Measurements from ENCODE around the gene MCTS1. TPM values are rescaled to one million over a fixed set of nuclear protein-coding genes. Genes with fewer than 3 reads are reported as not detected.
"Not testable (repeated sequence)": the region's sequence is repeated elsewhere in the genome, so short reads cannot be mapped to it uniquely, and the experiment has no call there.

Gene MCTS1
- total RNA-seq, 1 donor from 2014 or later, result 70.1 TPM

DNA sequence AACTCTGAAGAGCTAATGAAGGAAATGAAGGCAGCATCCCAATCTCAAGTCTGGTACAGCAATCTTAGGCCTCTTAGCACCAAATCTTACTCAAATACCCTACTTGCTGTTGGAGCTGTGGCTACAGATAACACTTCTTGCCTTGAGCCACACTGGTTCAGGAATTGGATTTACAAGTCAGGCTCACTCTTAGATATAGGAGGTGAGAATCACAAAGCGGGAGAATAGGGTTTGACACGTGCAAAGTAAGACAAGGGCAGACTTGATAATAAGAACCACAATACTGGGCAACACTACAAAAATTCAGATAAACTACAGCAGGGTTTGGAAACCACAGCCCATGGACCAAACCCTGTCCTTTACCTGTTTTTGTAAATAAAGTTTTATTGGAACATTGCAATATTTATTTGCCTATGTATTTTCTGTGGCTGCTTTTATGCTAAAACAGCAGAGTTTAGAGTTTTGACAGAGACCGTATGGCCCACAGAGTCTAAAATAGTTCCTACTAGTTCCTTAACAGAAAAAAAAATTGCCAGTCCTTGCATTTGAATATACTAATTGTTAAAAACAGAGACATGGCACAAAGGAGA lies 33.8 kb upstream of the MCTS1 start:
- H3K9me3 Mint-ChIP-seq, result no peaks in the 10 kb centered on the region
- H3K4me3 Mint-ChIP-seq, result no peak overlapping the region
- H3K27ac Mint-ChIP-seq, result no peak overlapping the region
- no peaks in the 10 kb centered on the region for H3K36me3 Mint-ChIP-seq (ENCODE audit: low read depth)
- no peak for DNase-seq (ENCODE audit: low spot score)
- H3K4me1 Mint-ChIP-seq (ENCODE audit: low read depth), result no peaks in the 10 kb centered on the region
- peaks cover 2% of the 10 kb centered on the region for H3K27me3 Mint-ChIP-seq (ENCODE audit: insufficient read depth)
- intact Hi-C loops (cut with micrococcal nuclease), result no loop called here

GRCh38 chrX:120573806-120574205 lies 30.1 kb upstream of the MCTS1 start:
- DNase-seq (ENCODE audit: low spot score); H3K4me3 Mint-ChIP-seq; H3K27me3 Mint-ChIP-seq (ENCODE audit: insufficient read depth); H3K9me3 Mint-ChIP-seq; intact Hi-C loops (cut with micrococcal nuclease); H3K36me3 Mint-ChIP-seq (ENCODE audit: low read depth); H3K27ac Mint-ChIP-seq; H3K4me1 Mint-ChIP-seq (ENCODE audit: low read depth): not testable (repeated sequence)

- intact Hi-C loops (cut with micrococcal nuclease), result no loop called here
- no peaks in the 10 kb centered on the region for H3K4me1 Mint-ChIP-seq (ENCODE audit: low read depth)
- H3K27me3 Mint-ChIP-seq (ENCODE audit: insufficient read depth), result peaks cover 2% of the 10 kb centered on the region
- H3K4me3 Mint-ChIP-seq, result no peak overlapping the region
- no peak overlapping the region for H3K27ac Mint-ChIP-seq
- no peaks in the 10 kb centered on the region for H3K9me3 Mint-ChIP-seq
- DNase-seq (ENCODE audit: low spot score), result no peak
- H3K36me3 Mint-ChIP-seq (ENCODE audit: low read depth), result no peaks in the 10 kb centered on the region
These were observed 28.4 kb upstream of the MCTS1 start for GRCh38 chrX:120575379-120576114.

DNA sequence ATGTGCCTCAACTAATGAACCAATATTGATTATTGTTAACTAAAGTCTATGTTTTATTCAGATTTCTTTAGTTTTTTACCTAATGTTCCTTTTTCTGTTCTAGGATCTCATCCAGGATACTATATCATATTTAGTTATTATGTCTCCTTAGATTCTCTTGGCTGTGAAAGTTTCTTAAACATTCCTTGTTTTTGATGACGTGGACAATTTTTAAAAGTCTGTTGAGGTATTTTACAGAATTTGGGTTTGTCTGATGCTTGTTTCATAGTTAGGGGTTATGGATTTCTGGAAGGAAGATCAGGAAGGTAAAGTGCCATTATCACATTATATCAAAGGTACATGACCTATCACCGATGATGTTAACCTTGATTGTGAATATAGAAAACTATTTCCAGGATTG lies 18.2 kb upstream of the MCTS1 start:
- Mint-ChIP-seq H3K36me3 (ENCODE audit: low read depth) (no peaks in the 10 kb centered on the region), H3K27ac (no peak overlapping the region), H3K4me1 (ENCODE audit: low read depth) (no peaks in the 10 kb centered on the region), H3K9me3 (no peaks in the 10 kb centered on the region), H3K4me3 (no peak overlapping the region), H3K27me3 (ENCODE audit: insufficient read depth) (peaks cover 14% of the 10 kb centered on the region)
- intact Hi-C loops (cut with micrococcal nuclease), result no loop called here
- DNase-seq (ENCODE audit: low spot score), result no peak

DNA sequence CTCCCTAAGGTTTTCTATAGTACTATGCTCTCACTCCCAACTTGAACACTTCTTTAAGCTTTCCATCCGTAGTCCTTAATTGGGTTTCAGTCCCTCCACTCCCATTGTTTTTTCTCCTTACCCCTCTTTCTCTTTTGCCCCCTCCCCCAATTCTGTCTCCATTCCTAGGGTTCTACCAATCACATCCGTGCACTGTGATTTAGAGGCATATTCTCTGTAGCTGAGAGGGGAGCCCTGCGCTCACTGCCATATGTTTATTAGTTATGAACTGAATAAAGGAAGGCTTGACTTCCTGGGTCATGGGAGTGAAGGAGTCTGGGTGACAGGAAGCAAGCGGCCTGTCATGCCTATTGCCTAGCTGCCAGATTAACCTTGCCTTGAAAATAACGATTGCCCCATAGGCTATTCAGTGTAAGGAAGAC lies 471 bp downstream of the MCTS1 start:
- intact Hi-C loops (cut with micrococcal nuclease), result loop anchor here (1.0 to 10.0 kb wide), 5 partner anchors 26 to 700 kb away; partner anchors contain the start of genes C1GALT1C1 and ZBTB33
- peak overlapping the region; percentile 99 for H3K4me3 Mint-ChIP-seq
- H3K4me1 Mint-ChIP-seq (ENCODE audit: low read depth), result peaks cover 10% of the 10 kb centered on the region
- no peaks in the 10 kb centered on the region for H3K27me3 Mint-ChIP-seq (ENCODE audit: insufficient read depth)
- peaks cover 9% of the 10 kb centered on the region for H3K36me3 Mint-ChIP-seq (ENCODE audit: low read depth)
- no peaks in the 10 kb centered on the region for H3K9me3 Mint-ChIP-seq
- DNase-seq (ENCODE audit: low spot score), result peak; percentile 4
- H3K27ac Mint-ChIP-seq, result peak overlapping the region; percentile 99

- H3K36me3 Mint-ChIP-seq (ENCODE audit: low read depth), result peaks cover 23% of the 10 kb centered on the region
- H3K27me3 Mint-ChIP-seq (ENCODE audit: insufficient read depth), result no peaks in the 10 kb centered on the region
- H3K4me3 Mint-ChIP-seq, result no peak overlapping the region
- H3K27ac Mint-ChIP-seq, result no peak overlapping the region
- intact Hi-C loops (cut with micrococcal nuclease), result no loop called here
- no peak for DNase-seq (ENCODE audit: low spot score)
- no peaks in the 10 kb centered on the region for H3K4me1 Mint-ChIP-seq (ENCODE audit: low read depth)
- no peaks in the 10 kb centered on the region for H3K9me3 Mint-ChIP-seq
These were observed 8.2 kb downstream of the MCTS1 start for GRCh38 chrX:120612086-120612485.

DNA sequence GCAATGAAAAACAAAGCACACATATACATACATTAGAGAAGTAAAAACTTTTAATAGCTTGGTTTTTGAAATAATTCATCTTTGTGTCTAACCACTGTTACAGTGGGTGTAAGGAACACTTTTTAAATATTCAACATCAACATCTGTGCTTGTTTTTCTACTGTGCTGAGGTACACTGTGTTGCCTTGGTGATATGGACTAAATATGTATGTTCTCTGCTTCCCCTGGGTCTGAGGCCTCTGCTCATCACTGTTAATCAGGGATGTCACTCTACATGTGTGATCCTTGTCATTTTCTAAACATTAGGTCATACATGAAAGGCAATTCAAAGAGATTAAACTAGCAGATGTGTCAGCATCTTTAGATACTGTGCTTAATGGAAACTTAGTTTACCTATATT lies 10.9 kb downstream of the MCTS1 start:
- Mint-ChIP-seq H3K27ac (no peak overlapping the region), H3K4me3 (no peak overlapping the region), H3K9me3 (no peaks in the 10 kb centered on the region), H3K4me1 (ENCODE audit: low read depth) (no peaks in the 10 kb centered on the region), H3K36me3 (ENCODE audit: low read depth) (peaks cover 25% of the 10 kb centered on the region), H3K27me3 (ENCODE audit: insufficient read depth) (no peaks in the 10 kb centered on the region)
- no peak for DNase-seq (ENCODE audit: low spot score)
- intact Hi-C loops (cut with micrococcal nuclease), result no loop called here

DNA sequence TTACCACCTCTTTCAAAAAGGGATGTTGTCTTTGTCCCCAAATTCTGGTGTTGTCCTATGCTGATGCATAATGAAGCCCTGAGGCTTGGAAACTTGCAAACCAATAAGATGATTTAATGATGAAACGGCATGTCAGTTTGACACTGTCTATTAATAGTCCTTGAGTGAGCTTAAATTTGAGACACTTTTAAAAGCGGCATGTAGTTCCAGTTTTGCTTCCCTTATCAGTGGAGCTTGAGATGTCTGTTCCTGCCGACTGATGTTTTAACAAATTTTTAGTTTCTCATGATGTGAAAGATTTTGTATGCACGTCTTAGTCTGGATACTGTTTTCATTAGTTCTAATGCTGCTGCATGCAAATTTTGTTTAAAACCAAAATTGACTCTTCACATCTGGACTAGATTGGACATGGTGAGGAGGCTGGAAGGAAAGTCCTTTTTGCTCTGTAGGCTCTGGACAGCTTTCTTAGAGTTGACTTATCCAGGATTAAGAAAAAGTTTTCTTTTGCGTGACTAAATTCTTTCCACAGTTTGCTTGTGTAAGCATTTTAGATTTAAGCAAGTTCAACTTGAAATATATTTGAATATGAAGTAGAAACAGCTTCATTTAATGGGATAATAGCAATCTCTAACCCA lies 14.2 kb downstream of the MCTS1 start:
- intact Hi-C loops (cut with micrococcal nuclease), result no loop called here
- peaks cover 24% of the 10 kb centered on the region for H3K36me3 Mint-ChIP-seq (ENCODE audit: low read depth)
- DNase-seq (ENCODE audit: low spot score), result no peak
- no peaks in the 10 kb centered on the region for H3K4me1 Mint-ChIP-seq (ENCODE audit: low read depth)
- no peaks in the 10 kb centered on the region for H3K27me3 Mint-ChIP-seq (ENCODE audit: insufficient read depth)
- no peak overlapping the region for H3K27ac Mint-ChIP-seq
- H3K4me3 Mint-ChIP-seq, result no peak overlapping the region
- H3K9me3 Mint-ChIP-seq, result no peaks in the 10 kb centered on the region

DNA sequence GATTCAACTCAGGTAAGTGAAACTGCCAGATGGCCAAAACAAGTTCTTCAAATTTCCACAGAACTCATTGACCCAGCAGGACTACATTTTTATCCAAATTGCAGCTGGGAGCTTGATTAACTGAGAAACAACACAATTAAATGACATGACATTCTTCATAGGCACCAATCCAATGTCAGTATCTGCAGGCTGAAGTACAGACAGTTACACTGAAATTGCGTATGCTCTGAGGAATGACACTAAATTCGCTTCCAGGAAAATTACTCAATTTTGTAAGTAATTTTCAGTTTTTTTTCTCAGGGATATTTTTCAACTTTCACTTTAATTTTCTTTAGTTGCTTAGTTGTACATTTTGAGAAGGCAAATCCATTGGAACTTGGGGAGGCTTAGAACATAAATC lies 21.5 kb downstream of the MCTS1 start:
- Mint-ChIP-seq H3K36me3 (ENCODE audit: low read depth) (peaks cover 21% of the 10 kb centered on the region), H3K4me3 (no peak overlapping the region), H3K27ac (no peak overlapping the region), H3K4me1 (ENCODE audit: low read depth) (peaks cover 16% of the 10 kb centered on the region), H3K27me3 (ENCODE audit: insufficient read depth) (no peaks in the 10 kb centered on the region), H3K9me3 (no peaks in the 10 kb centered on the region)
- intact Hi-C loops (cut with micrococcal nuclease), result no loop called here
- no peak for DNase-seq (ENCODE audit: low spot score)

GRCh38 chrX:120629667-120630537 lies 26.0 kb downstream of the MCTS1 start, which contains the start of gene C1GALT1C1:
Gene C1GALT1C1 (minus strand): TSS chrX:120630054. CDS start chrX:120627166, 2,888 bp downstream.
- intact Hi-C loops (cut with micrococcal nuclease), result loop anchor here (1.0 to 2.0 kb wide), 9 partner anchors 26 to 379 kb away; partner anchors contain the start of genes LAMP2, MCTS1 and ZBTB33
- Mint-ChIP-seq H3K27ac (peak within 1 kb of the TSS; percentile 99), H3K4me1 (ENCODE audit: low read depth) (peaks cover 16% of the 10 kb centered on the region), H3K4me3 (peak within 1 kb of the TSS; percentile 93), H3K27me3 (ENCODE audit: insufficient read depth) (no peaks in the 10 kb centered on the region), H3K36me3 (ENCODE audit: low read depth) (peaks cover 13% of the 10 kb centered on the region), H3K9me3 (no peaks in the 10 kb centered on the region)
- DNase-seq (ENCODE audit: low spot score), result peak; percentile 88

DNA sequence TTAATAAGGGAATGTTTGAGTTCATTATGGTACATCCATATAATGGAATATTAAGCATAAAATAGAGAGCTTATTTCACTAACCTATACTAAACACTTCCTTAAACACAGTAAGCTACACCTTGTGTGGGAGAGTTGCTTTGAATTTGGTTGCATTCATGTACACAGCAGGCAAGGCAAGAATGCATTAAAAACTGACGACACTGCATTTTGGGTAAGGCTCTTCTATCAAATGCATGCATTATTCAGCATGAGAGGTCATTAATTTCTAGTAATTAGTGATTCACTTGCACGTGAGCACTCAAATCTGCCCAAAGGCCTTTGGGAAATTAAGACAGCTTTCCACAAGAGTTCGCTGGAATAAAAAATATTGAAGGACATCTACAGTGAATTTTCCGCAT lies 34.7 kb downstream of the MCTS1 start:
- Mint-ChIP-seq H3K4me3 (no peak overlapping the region), H3K27me3 (ENCODE audit: insufficient read depth) (no peaks in the 10 kb centered on the region), H3K27ac (no peak overlapping the region), H3K4me1 (ENCODE audit: low read depth) (no peaks in the 10 kb centered on the region), H3K9me3 (no peaks in the 10 kb centered on the region), H3K36me3 (ENCODE audit: low read depth) (no peaks in the 10 kb centered on the region)
- intact Hi-C loops (cut with micrococcal nuclease), result no loop called here
- no peak for DNase-seq (ENCODE audit: low spot score)

- no peaks in the 10 kb centered on the region for H3K27me3 Mint-ChIP-seq (ENCODE audit: insufficient read depth)
- H3K9me3 Mint-ChIP-seq, result no peaks in the 10 kb centered on the region
- no peak overlapping the region for H3K4me3 Mint-ChIP-seq
- no peaks in the 10 kb centered on the region for H3K36me3 Mint-ChIP-seq (ENCODE audit: low read depth)
- no peak for DNase-seq (ENCODE audit: low spot score)
- intact Hi-C loops (cut with micrococcal nuclease), result no loop called here
- H3K27ac Mint-ChIP-seq, result no peak overlapping the region
- no peaks in the 10 kb centered on the region for H3K4me1 Mint-ChIP-seq (ENCODE audit: low read depth)
These were observed 39.0 kb downstream of the MCTS1 start for GRCh38 chrX:120642871-120643270.

Data from activated T-helper 1 cell treated with anti-CD3 and anti-CD28 coated beads, Interleukin-12 subunit alpha, Interleukin-12 subunit beta, Interleukin-2, Interleukin-4 antibody, amounts not matched to agents 30 ng/mL and 10 ng/mL and 1 ng/mL, durations not matched to agents 14 hours and 24 hours and 36 hours (primary cell).